CD14-positive monocyte (primary cell): Measurements from ENCODE around the gene ZFX. TPM values are rescaled to one million over a fixed set of nuclear protein-coding genes. Genes with fewer than 3 reads are reported as not detected.

Source experiments
- DNase-seq, 3 donors: peaks; one replicate each; pipeline ENCODE4 v3.0.0-alpha.2; 2011 to 2022
- H2AFZ ChIP-seq: 2 replicates; pipeline ENCODE4 v1.6.0; 2012; ENCODE audit warnings: mild to moderate bottlenecking, low read depth, low read length, inconsistent platforms; ENCODE audit not compliant: insufficient read depth, poor library complexity, severe bottlenecking
- H3K27ac ChIP-seq, 2 donors: 1 replicate in 1 of 2; 2 replicates in 1 of 2; pipeline ENCODE4 v1.5.1; 2012 to 2013; ENCODE audit warnings: low read length in 2 of 2, control low read depth in 1 of 2, inconsistent platforms in 1 of 2, low read depth in 1 of 2, mild to moderate bottlenecking in 1 of 2
- H3K27me3 ChIP-seq, 2 donors: one replicate each; pipeline versions ENCODE4 v1.6.0 to v1.6.1; 2011 to 2013; ENCODE audit warnings: low read length in 2 of 2; ENCODE audit not compliant: control insufficient read depth in 2 of 2, insufficient read depth in 2 of 2
- H3K36me3 ChIP-seq, 2 donors: replicated peaks in 1 of 2; 1 replicate in 1 of 2; 2 replicates in 1 of 2; pipeline versions ENCODE4 v1.5.1 to v1.6.1; 2012 to 2013; ENCODE audit warnings: low read length in 2 of 2, control low read depth in 1 of 2, inconsistent platforms in 1 of 2, mild to moderate bottlenecking in 1 of 2; ENCODE audit not compliant: insufficient read depth in 2 of 2, control insufficient read depth in 1 of 2
- H3K4me1 ChIP-seq, 2 donors: 1 replicate in 1 of 2; 2 replicates in 1 of 2; pipeline versions ENCODE4 v1.5.1 to v1.6.1; 2012 to 2013; ENCODE audit warnings: low read length in 2 of 2, control low read depth in 1 of 2, inconsistent platforms in 1 of 2, mild to moderate bottlenecking in 1 of 2, moderate library complexity in 1 of 2; ENCODE audit not compliant: insufficient read depth in 2 of 2, control insufficient read depth in 1 of 2
- H3K4me2 ChIP-seq: replicated peaks from 2 replicates; pipeline ENCODE3; 2012; ENCODE audit warnings: low read length, moderate library complexity, mild to moderate bottlenecking; ENCODE audit not compliant: poor library complexity, severe bottlenecking; ENCODE audit errors: extremely low read depth
- H3K4me3 ChIP-seq, 3 experiments: fragments of 200-600 bp in 1 of 3; sonication (generic) in 1 of 3; replicated peaks in 1 of 3; 1 replicate in 2 of 3; 2 replicates in 1 of 3; pipeline ENCODE4 v1.5.1; 2011 to 2013; ENCODE audit warnings: low read length in 3 of 3, mild to moderate bottlenecking in 3 of 3, control low read depth in 2 of 3, low read depth in 2 of 3, inconsistent platforms in 1 of 3, moderate library complexity in 1 of 3
- H3K79me2 ChIP-seq: 2 replicates; pipeline ENCODE4 v1.6.0; 2012; ENCODE audit warnings: mild to moderate bottlenecking, control low read depth, inconsistent platforms, low read length, moderate library complexity; ENCODE audit not compliant: insufficient read depth
- H3K9ac ChIP-seq: 2 replicates; pipeline ENCODE4 v1.6.0; 2017; ENCODE audit warnings: low read length, mild to moderate bottlenecking; ENCODE audit not compliant: insufficient read depth, poor library complexity, severe bottlenecking
- H3K9me3 ChIP-seq, 2 donors: replicated peaks in 1 of 2; 1 replicate in 1 of 2; 2 replicates in 1 of 2; pipeline versions ENCODE4 v1.5.1 to v1.6.1; 2012 to 2013; ENCODE audit warnings: low read length in 2 of 2, control low read depth in 1 of 2; ENCODE audit not compliant: control insufficient read depth in 1 of 2, insufficient read depth in 1 of 2
- H4K20me1 ChIP-seq: 2 replicates; pipeline ENCODE4 v1.6.0; 2012; ENCODE audit warnings: mild to moderate bottlenecking, low read length, control low read depth, moderate library complexity; ENCODE audit not compliant: insufficient read depth
- H3K27ac Mint-ChIP-seq, 7 donors: one replicate each; pipeline ENCODE4 v1.8.0; 2020; ENCODE audit warnings: mild to moderate bottlenecking in 7 of 7, mixed read lengths in 7 of 7, moderate library complexity in 6 of 7, inconsistent platforms in 2 of 7
- H3K27me3 Mint-ChIP-seq, 3 donors: one replicate each; pipeline ENCODE4 v1.8.0; 2021 to 2022; ENCODE audit warnings: low read depth in 3 of 3, mild to moderate bottlenecking in 3 of 3, mixed read lengths in 3 of 3, moderate library complexity in 3 of 3, inconsistent platforms in 1 of 3
- H3K36me3 Mint-ChIP-seq, 2 donors: one replicate each; pipeline ENCODE4 v1.8.0; 2020; ENCODE audit warnings: mixed read lengths in 2 of 2, inconsistent platforms in 1 of 2, mild to moderate bottlenecking in 1 of 2
- H3K4me1 Mint-ChIP-seq: one replicate; pipeline ENCODE4 v1.8.0; 2020; ENCODE audit warnings: mild to moderate bottlenecking, mixed read lengths
- H3K4me3 Mint-ChIP-seq, 2 donors: one replicate each; pipeline ENCODE4 v1.8.0; 2020; ENCODE audit warnings: mild to moderate bottlenecking in 2 of 2, mixed read lengths in 2 of 2, moderate library complexity in 1 of 2
- H3K9me3 Mint-ChIP-seq, 7 donors: one replicate each; pipeline ENCODE4 v1.8.0; 2020 to 2022; ENCODE audit warnings: mixed read lengths in 7 of 7, mild to moderate bottlenecking in 6 of 7, moderate library complexity in 6 of 7, inconsistent platforms in 2 of 7
- WGBS: methylation state at CpG from one replicate; pipeline ENCODE4 v1.1.5; 2013; ENCODE audit warnings: missing lambda C conversion rate; ENCODE audit not compliant: insufficient coverage; 5-methylcytosine and 5-hydroxymethylcytosine counted together
- intact Hi-C, 2 donors: fragments of 100-400 bp; cut with micrococcal nuclease; formaldehyde crosslinking; loops; one replicate each; pipeline versions ENCODE4 v1.15.0 to v1.15.1; 2023
- polyA plus RNA-seq, 3 donors: library from polyadenylated mRNA; depleted of rRNA in 1 of 3; unstranded in 2 of 3; stranded (reverse) in 1 of 3; fragments of 300-500 nt in 2 of 3; fragments of >200 nt in 1 of 3; fragmentation: Illumina TruSeq in 2 of 3; gene quantifications; 1 replicate in 2 of 3; 2 replicates in 1 of 3; pipeline ENCODE4 v1.2.3, GENCODE V29; 2012 to 2021
- TF ChIP-seq, protein P1 (sequence below): fragments of 200-600 bp; IDR thresholded peaks from one replicate; pipeline ENCODE4 v1.8.0; 2022; ENCODE audit warnings: antibody characterized with exemption, mild to moderate bottlenecking

The ZFX gene
- polyA plus RNA-seq, 3 donors, result 22.3 to 31.1 (median 30.2) TPM

- intact Hi-C loops, result no loop called here
- no peak overlapping the region for H3K4me2 ChIP-seq
- no peaks in the 10 kb centered on the region for H3K9me3 ChIP-seq
- H3K27ac Mint-ChIP-seq, result peak overlapping the region in 1 of 7 donors; percentile 30
- H3K79me2 ChIP-seq, result peaks cover 100% of the 10 kb centered on the region
- H3K4me1 Mint-ChIP-seq, result peaks cover 25% of the 10 kb centered on the region
- no peak overlapping the region for H3K4me3 Mint-ChIP-seq
- H4K20me1 ChIP-seq, result peaks cover 99% of the 10 kb centered on the region
- peaks cover 4 to 43% of the 10 kb centered on the region in 2 donors for H3K36me3 ChIP-seq
- H2AFZ ChIP-seq, result no peak overlapping the region
- WGBS, result no CpG with 5 or more reads among the region's 4 CpGs
- H3K36me3 Mint-ChIP-seq, result peaks cover 14 to 54% of the 10 kb centered on the region in 2 donors
- no peak for DNase-seq
- no peak overlapping the region for H3K4me3 ChIP-seq
- TF ChIP-seq, protein P1, sequence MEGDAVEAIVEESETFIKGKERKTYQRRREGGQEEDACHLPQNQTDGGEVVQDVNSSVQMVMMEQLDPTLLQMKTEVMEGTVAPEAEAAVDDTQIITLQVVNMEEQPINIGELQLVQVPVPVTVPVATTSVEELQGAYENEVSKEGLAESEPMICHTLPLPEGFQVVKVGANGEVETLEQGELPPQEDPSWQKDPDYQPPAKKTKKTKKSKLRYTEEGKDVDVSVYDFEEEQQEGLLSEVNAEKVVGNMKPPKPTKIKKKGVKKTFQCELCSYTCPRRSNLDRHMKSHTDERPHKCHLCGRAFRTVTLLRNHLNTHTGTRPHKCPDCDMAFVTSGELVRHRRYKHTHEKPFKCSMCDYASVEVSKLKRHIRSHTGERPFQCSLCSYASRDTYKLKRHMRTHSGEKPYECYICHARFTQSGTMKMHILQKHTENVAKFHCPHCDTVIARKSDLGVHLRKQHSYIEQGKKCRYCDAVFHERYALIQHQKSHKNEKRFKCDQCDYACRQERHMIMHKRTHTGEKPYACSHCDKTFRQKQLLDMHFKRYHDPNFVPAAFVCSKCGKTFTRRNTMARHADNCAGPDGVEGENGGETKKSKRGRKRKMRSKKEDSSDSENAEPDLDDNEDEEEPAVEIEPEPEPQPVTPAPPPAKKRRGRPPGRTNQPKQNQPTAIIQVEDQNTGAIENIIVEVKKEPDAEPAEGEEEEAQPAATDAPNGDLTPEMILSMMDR, result no peak
- no peak overlapping the region for H3K27ac ChIP-seq
- H3K27me3 Mint-ChIP-seq, result no peaks in the 10 kb centered on the region
- H3K9me3 Mint-ChIP-seq, result no peaks in the 10 kb centered on the region
- no peaks in the 10 kb centered on the region for H3K27me3 ChIP-seq
- H3K4me1 ChIP-seq, result peaks cover 9 to 21% of the 10 kb centered on the region in 2 donors
- no peak overlapping the region for H3K9ac ChIP-seq
Observed at GRCh38 chrX:24156177-24156576, 6.6 kb downstream of the ZFX start.

GRCh38 chrX:24158881-24159280 is 9.4 kb downstream of the ZFX start:
- peaks cover 9 to 49% of the 10 kb centered on the region in 2 donors for H3K36me3 Mint-ChIP-seq
- no peaks in the 10 kb centered on the region for H3K9me3 Mint-ChIP-seq
- intact Hi-C loops, result no loop called here
- Histone ChIP-seq H3K36me3 (peaks cover 0 to 38% of the 10 kb centered on the region in 2 donors), H3K27ac (no peak overlapping the region), H3K9me3 (no peaks in the 10 kb centered on the region), H3K4me1 (no peaks in the 10 kb centered on the region), H3K79me2 (peaks cover 100% of the 10 kb centered on the region), H3K4me3 (no peak overlapping the region), H2AFZ (no peak overlapping the region), H3K9ac (no peak overlapping the region), H3K4me2 (no peak overlapping the region), H3K27me3 (no peaks in the 10 kb centered on the region), H4K20me1 (peaks cover 99% of the 10 kb centered on the region)
- TF ChIP-seq, protein P1, result no peak
- no CpG with 5 or more reads among the region's 4 CpGs for WGBS
- no peak overlapping the region for H3K4me3 Mint-ChIP-seq
- H3K4me1 Mint-ChIP-seq, result peaks cover 6% of the 10 kb centered on the region
- no peaks in the 10 kb centered on the region for H3K27me3 Mint-ChIP-seq
- no peak overlapping the region for H3K27ac Mint-ChIP-seq
- DNase-seq, result no peak
